ENCODE data around the gene TRIM56.
"Not testable (repeated sequence)": the region's sequence is repeated elsewhere in the genome, so short reads cannot be mapped to it uniquely, and the experiment has no call there.

The TRIM56 gene, protein sequence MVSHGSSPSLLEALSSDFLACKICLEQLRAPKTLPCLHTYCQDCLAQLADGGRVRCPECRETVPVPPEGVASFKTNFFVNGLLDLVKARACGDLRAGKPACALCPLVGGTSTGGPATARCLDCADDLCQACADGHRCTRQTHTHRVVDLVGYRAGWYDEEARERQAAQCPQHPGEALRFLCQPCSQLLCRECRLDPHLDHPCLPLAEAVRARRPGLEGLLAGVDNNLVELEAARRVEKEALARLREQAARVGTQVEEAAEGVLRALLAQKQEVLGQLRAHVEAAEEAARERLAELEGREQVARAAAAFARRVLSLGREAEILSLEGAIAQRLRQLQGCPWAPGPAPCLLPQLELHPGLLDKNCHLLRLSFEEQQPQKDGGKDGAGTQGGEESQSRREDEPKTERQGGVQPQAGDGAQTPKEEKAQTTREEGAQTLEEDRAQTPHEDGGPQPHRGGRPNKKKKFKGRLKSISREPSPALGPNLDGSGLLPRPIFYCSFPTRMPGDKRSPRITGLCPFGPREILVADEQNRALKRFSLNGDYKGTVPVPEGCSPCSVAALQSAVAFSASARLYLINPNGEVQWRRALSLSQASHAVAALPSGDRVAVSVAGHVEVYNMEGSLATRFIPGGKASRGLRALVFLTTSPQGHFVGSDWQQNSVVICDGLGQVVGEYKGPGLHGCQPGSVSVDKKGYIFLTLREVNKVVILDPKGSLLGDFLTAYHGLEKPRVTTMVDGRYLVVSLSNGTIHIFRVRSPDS

DNA sequence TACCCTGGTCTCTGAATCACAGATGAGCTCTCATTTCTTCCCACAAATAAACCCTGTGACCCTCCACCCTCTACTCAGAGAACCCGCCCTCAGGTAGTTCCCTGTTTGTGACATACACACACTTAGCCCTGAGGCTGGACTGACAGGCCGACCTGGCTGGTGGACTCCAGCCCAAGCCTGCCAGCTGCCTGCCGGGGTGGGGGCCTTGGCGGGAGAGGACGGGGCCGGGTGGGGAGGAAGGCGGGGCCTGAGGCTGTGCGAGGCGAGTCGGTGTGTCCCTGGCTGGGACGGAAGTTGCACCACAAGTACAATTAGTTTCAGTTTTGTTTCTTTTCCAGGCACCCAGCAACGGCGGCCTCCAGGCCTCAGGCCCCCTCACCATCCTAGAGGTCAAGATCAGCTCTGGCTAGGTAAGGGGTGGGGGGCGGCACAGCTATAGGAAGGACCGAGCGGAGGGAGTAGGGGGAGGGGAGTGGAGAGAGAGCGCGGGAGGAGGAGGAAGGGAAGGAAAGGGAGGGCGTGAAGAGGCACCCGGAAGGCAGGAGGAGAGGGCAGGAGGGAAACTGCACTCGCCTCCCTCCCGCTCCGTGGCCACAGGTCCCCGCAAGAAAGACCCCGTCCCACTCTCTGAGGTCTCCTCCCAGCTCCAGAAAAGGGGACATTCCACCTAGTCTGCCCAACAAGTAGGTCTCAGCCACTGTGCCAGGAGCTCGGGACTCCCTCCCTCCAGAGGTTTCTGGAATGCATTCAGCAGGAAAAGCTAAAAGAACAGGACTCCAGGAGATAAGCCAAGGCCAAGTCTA is at the start of gene TRIM56:
Gene TRIM56, plus strand, starts transcription at position 320 of the 803 bp plus-strand sequence. CDS start 1,832 bp downstream, outside the sequence.
- H3K4me3 ChIP-seq (ENCODE audit: low read depth, low read length), result peak within 1 kb of the TSS; percentile 87
- TF ChIP-seq, protein P1, sequence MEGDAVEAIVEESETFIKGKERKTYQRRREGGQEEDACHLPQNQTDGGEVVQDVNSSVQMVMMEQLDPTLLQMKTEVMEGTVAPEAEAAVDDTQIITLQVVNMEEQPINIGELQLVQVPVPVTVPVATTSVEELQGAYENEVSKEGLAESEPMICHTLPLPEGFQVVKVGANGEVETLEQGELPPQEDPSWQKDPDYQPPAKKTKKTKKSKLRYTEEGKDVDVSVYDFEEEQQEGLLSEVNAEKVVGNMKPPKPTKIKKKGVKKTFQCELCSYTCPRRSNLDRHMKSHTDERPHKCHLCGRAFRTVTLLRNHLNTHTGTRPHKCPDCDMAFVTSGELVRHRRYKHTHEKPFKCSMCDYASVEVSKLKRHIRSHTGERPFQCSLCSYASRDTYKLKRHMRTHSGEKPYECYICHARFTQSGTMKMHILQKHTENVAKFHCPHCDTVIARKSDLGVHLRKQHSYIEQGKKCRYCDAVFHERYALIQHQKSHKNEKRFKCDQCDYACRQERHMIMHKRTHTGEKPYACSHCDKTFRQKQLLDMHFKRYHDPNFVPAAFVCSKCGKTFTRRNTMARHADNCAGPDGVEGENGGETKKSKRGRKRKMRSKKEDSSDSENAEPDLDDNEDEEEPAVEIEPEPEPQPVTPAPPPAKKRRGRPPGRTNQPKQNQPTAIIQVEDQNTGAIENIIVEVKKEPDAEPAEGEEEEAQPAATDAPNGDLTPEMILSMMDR (IDR thresholded peaks at IDR 0.05; ENCODE audit: insufficient read depth, low read depth, low read length, missing control alignments), result no peak
- DNase-seq (ENCODE audit: low read depth), result peak; percentile 91

DNA sequence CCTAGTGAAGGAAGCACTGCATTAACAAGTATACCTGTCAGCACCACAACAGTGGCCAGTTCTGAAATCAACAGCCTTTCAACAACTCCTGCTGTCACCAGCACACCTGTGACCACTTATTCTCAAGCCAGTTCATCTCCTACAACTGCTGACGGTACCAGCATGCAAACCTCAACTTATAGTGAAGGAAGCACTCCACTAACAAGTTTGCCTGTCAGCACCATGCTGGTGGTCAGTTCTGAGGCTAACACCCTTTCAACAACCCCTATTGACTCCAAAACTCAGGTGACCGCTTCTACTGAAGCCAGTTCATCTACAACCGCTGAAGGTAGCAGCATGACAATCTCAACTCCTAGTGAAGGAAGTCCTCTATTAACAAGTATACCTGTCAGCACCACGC is 49.3 kb upstream of the TRIM56 start:
- TF ChIP-seq, protein P1 (IDR thresholded peaks at IDR 0.05; ENCODE audit: insufficient read depth, low read depth, low read length, missing control alignments), result no peak
- no peak overlapping the region for H3K4me3 ChIP-seq (ENCODE audit: low read depth, low read length)
- no peak for DNase-seq (ENCODE audit: low read depth)

DNA sequence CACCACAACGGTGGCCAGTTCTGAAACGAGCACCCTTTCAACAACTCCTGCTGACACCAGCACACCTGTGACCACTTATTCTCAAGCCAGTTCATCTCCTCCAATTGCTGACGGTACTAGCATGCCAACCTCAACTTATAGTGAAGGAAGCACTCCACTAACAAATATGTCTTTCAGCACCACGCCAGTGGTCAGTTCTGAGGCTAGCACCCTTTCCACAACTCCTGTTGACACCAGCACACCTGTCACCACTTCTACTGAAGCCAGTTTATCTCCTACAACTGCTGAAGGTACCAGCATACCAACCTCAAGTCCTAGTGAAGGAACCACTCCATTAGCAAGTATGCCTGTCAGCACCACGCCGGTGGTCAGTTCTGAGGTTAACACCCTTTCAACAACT is 44.0 kb upstream of the TRIM56 start:
- not testable (repeated sequence) for DNase-seq (ENCODE audit: low read depth); H3K4me3 ChIP-seq (ENCODE audit: low read depth, low read length)

DNA sequence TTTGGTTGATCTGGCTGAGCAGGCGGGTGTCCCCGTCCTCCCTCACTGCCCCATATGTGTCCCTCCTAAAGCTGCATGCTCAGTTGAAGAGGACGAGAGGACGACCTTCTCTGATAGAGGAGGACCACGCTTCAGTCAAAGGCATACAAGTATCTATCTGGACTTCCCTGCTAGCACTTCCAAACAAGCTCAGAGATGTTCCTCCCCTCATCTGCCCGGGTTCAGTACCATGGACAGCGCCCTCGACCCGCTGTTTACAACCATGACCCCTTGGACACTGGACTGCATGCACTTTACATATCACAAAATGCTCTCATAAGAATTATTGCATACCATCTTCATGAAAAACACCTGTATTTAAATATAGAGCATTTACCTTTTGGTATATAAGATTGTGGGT is 26.9 kb upstream of the TRIM56 start:
- DNase-seq (ENCODE audit: low read depth), result peak; percentile 57
- TF ChIP-seq, protein P1 (IDR thresholded peaks at IDR 0.05; ENCODE audit: insufficient read depth, low read depth, low read length, missing control alignments), result no peak
- no peak overlapping the region for H3K4me3 ChIP-seq (ENCODE audit: low read depth, low read length)

DNA sequence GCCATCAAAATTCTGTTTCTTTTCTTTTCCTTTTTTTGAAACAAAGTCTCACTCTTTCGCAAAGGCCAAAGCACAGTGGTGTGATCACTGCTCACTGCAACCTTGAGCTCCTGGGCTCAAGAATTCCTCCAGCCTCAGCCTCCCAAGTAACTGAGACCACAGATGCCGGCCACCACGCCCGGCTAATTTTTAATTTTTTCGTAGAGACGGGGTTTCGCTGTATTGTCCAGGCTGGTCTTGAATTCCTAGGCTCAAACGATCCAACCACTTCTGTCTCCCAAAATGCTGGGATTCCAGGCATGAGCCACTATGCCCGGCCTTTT is 25.7 kb upstream of the TRIM56 start:
- H3K4me3 ChIP-seq (ENCODE audit: low read depth, low read length), result no peak overlapping the region
- DNase-seq (ENCODE audit: low read depth), result no peak
- TF ChIP-seq, protein P1 (IDR thresholded peaks at IDR 0.05; ENCODE audit: insufficient read depth, low read depth, low read length, missing control alignments), result no peak

DNA sequence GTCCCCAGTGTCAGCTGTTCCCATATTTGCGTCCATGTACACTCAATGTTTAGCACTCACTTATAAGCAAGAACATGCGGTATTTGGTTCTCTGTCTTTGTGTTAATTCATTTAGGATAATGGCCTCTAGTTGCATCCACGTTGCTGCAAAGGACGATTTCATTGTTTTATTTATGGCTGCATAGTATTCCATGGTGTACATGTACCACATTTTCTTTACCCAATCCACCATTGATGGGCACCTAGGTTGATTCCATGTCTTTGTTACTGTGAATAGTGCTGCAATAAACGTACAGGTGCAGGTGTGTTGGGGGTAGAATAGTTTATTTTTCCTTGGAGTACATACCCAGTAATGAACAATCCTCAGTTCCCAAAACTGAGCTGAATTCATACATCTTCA is 24.3 kb upstream of the TRIM56 start:
- no peak for DNase-seq (ENCODE audit: low read depth)
- TF ChIP-seq, protein P1 (IDR thresholded peaks at IDR 0.05; ENCODE audit: insufficient read depth, low read depth, low read length, missing control alignments), result no peak
- no peak overlapping the region for H3K4me3 ChIP-seq (ENCODE audit: low read depth, low read length)

DNA sequence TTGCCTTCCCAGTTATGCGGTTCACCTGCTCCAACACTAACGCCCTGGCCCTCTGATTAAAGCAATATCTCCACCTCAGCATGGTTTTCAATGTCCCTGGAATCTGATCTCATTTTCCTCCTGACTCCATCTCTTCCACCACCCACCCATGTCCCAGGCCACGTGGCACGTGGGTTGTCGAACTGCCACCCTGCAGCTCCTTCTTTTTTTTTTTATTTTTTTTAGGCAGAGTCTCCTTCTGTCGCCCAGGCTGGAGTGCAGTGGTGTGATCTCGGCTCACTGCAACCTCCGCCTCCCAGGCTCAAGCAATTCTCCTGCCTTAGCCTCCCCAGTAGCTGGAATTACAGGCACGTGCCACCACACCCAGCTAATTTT is 21.1 kb upstream of the TRIM56 start:
- H3K4me3 ChIP-seq (ENCODE audit: low read depth, low read length); DNase-seq (ENCODE audit: low read depth): not testable (repeated sequence)

DNA sequence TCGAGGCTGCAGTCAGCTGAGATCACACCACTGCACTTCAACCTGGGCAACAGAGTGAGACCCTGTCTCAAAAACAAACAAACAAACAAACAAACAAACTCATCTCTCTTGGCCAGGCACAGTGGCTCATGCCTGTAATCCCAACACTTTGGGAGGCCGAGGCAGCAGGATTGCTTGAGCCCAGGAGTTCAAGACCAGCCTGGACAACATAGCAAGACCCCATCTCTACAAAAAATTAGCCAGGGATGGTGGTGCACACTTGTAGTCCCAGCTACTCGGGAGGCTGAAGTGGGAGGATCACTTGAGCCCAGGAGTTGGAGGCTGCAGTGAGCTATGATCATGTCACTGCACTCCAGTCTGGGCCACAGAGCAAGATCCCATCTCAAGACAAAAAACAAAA is 20.1 kb upstream of the TRIM56 start:
- not testable (repeated sequence) for H3K4me3 ChIP-seq (ENCODE audit: low read depth, low read length); DNase-seq (ENCODE audit: low read depth)

All from GM12865 (cell line).